B cell (primary cell): ENCODE data around the gene BSDC1.

Source experiments
- EZH2 ChIP-seq: IDR thresholded peaks from 2 replicates; pipeline ENCODE4 v1.6.1; 2012; ENCODE audit warnings: borderline replicate concordance, low read depth, mild to moderate bottlenecking, moderate library complexity, low read length; ENCODE audit not compliant: insufficient read depth, poor library complexity, severe bottlenecking
- TF ChIP-seq, protein P1 (sequence below): fragments of 200-600 bp; IDR thresholded peaks from one replicate; pipeline ENCODE4 v1.8.0; 2022; ENCODE audit warnings: antibody characterized with exemption, mild to moderate bottlenecking

DNA sequence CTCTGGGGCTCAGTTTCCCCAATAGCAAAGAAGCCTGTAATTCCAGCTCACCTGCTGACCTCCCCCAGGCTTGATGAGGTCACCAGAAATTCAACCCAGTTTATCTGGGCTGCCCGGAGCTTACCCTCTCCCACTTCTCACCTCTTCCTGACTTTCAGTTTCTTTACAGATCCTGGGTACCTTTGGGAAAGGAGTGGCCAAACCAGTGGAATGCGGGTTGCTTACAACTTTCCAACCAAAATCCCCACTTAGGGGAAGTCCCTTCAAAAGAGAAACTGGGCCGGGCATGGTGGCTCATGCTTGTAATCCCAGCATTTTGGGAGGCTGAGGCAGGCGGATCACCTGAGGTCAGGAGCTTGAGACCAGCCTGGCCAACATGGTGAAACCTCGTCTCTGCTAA, 52.3 kb downstream of the BSDC1 start:
- TF ChIP-seq, protein P1, sequence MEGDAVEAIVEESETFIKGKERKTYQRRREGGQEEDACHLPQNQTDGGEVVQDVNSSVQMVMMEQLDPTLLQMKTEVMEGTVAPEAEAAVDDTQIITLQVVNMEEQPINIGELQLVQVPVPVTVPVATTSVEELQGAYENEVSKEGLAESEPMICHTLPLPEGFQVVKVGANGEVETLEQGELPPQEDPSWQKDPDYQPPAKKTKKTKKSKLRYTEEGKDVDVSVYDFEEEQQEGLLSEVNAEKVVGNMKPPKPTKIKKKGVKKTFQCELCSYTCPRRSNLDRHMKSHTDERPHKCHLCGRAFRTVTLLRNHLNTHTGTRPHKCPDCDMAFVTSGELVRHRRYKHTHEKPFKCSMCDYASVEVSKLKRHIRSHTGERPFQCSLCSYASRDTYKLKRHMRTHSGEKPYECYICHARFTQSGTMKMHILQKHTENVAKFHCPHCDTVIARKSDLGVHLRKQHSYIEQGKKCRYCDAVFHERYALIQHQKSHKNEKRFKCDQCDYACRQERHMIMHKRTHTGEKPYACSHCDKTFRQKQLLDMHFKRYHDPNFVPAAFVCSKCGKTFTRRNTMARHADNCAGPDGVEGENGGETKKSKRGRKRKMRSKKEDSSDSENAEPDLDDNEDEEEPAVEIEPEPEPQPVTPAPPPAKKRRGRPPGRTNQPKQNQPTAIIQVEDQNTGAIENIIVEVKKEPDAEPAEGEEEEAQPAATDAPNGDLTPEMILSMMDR = no peak
- TF ChIP-seq EZH2 = no peak
